HepG2 (cell line): ENCODE results near the gene ETFRF1. TPM values are rescaled to one million over a fixed set of nuclear protein-coding genes. Genes with fewer than 3 reads are reported as not detected.

ENCODE experiments used
- ATAC-seq: fragments of 200-7000 bp; cut with Tn5 transposase; 3 replicates; pipeline ENCODE4 v1.9.1; 2020; ENCODE audit warnings: mild to moderate bottlenecking, moderate library complexity
- BruUV-seq: library from RNA; stranded (reverse); fragments of 400-500 nt; replicated peaks from 2 replicates; lab custom pipeline; 2021; lab: Mats Ljungman, UMichigan
- CTCF ChIA-PET: fragments of 300-600 bp; formaldehyde crosslinking; extraction: SDS; loops from one replicate; lab custom pipeline; 2021; ENCODE audit warnings: low total read pairs, inconsistent platforms, low intra/inter-chr PET ratio; lab: Yijun Ruan, JAX
- POLR2A ChIA-PET: fragments of 350-600 bp; sonication (Branson Sonifier 250); formaldehyde crosslinking; loops from one replicate; lab custom pipeline; 2020; ENCODE audit warnings: antibody characterized with exemption, inconsistent platforms; lab: Yijun Ruan, JAX
- DNase-seq: peaks from one replicate; pipeline ENCODE4 v3.0.0-alpha.2; 2015; ENCODE audit warnings: low spot score
- FAIRE-seq: peaks from 3 replicates; lab custom pipeline; 2011; peaks lifted over from hg19 to GRCh38; lab: Jason Lieb, UNC
- H2AFZ ChIP-seq: one replicate; pipeline ENCODE4 v1.6.1; 2011; ENCODE audit warnings: low read length, inconsistent platforms
- H3K27ac ChIP-seq: fragments of 300-600 bp; 3 replicates; pipeline ENCODE4 v1.8.0; 2011; ENCODE audit warnings: mixed run types, mild to moderate bottlenecking, mixed read lengths, low read length, inconsistent platforms; ENCODE audit not compliant: insufficient read depth; ENCODE audit errors: extremely low read length
- H3K27me3 ChIP-seq, 2 experiments: fragments of 200-600 bp in 1 of 2; 2 replicates in 1 of 2; 3 replicates in 1 of 2; pipeline versions ENCODE4 v1.6.0 to v1.8.0; 2011; ENCODE audit warnings: low read length in 2 of 2, mild to moderate bottlenecking in 2 of 2, moderate library complexity in 2 of 2, inconsistent platforms in 1 of 2; ENCODE audit not compliant: insufficient read depth in 2 of 2, control insufficient read depth in 1 of 2
- H3K36me3 ChIP-seq, 2 experiments: fragments of 200-600 bp in 1 of 2; replicated peaks in 1 of 2; 2 replicates in 1 of 2; 3 replicates in 1 of 2; pipeline versions ENCODE4 v1.5.1 to v1.8.0; 2011; ENCODE audit warnings: low read length in 2 of 2, inconsistent platforms in 1 of 2; ENCODE audit not compliant: insufficient read depth in 2 of 2, control insufficient read depth in 1 of 2
- H3K4me1 ChIP-seq: 2 replicates; pipeline ENCODE4 v1.5.1; 2012; ENCODE audit warnings: low read length, inconsistent platforms; ENCODE audit not compliant: insufficient read depth
- H3K4me2 ChIP-seq: 2 replicates; pipeline ENCODE4 v1.6.0; 2011; ENCODE audit warnings: low read depth, low read length, inconsistent platforms
- H3K4me3 ChIP-seq, 3 experiments: fragments of 200-600 bp in 1 of 3; sonication (generic), shearing (Covaris generic) in 1 of 3; replicated peaks in 1 of 3; 2 replicates each; pipeline ENCODE4 v1.5.1; 2011 to 2016; ENCODE audit warnings: low read length in 3 of 3, inconsistent platforms in 2 of 3, low read depth in 2 of 3, mild to moderate bottlenecking in 2 of 3, control low read depth in 1 of 3, mixed read lengths in 1 of 3; ENCODE audit not compliant: insufficient read depth in 1 of 3
- H3K79me2 ChIP-seq: one replicate; pipeline ENCODE4 v1.6.1; 2011; ENCODE audit warnings: low read length, inconsistent platforms; ENCODE audit not compliant: insufficient read depth
- H3K9ac ChIP-seq: 2 replicates; pipeline ENCODE4 v1.6.0; 2011; ENCODE audit warnings: mild to moderate bottlenecking, low read depth, low read length, inconsistent platforms; ENCODE audit not compliant: insufficient read depth
- H3K9me3 ChIP-seq: 2 replicates; pipeline ENCODE4 v1.5.1; 2012; ENCODE audit warnings: mild to moderate bottlenecking, low read length
- H4K20me1 ChIP-seq: 2 replicates; pipeline ENCODE4 v1.6.0; 2011; ENCODE audit warnings: inconsistent platforms, mild to moderate bottlenecking, low read length, moderate library complexity; ENCODE audit not compliant: insufficient read depth
- HES4 ChIP-seq: sonication (generic); formaldehyde crosslinking; IDR thresholded peaks from 2 replicates; pipeline ENCODE4 v1.9.0; 2021; ENCODE audit warnings: mild to moderate bottlenecking, missing genetic modification reagents, borderline replicate concordance
- HNRNPH1 ChIP-seq: fragments of 200-400 bp; formaldehyde crosslinking; optimal IDR thresholded peaks from 2 replicates; pipeline ENCODE3; 2017; ENCODE audit warnings: mild to moderate bottlenecking, low read depth, low read length
- MAFK ChIP-seq, 2 experiments: IDR thresholded peaks in 1 of 2; conservative IDR thresholded peaks in 1 of 2; 2 replicates each; pipeline ENCODE4 v1.6.1; 2011; ENCODE audit warnings: improper control_type of control experiment in 2 of 2, low read length in 2 of 2
- NFYB ChIP-seq: sonication (generic); formaldehyde crosslinking; IDR thresholded peaks from 2 replicates; pipeline ENCODE4 v1.4.0; 2020; ENCODE audit warnings: missing genetic modification reagents
- SOX6 ChIP-seq, 2 experiments: fragments of 450-650 bp in 1 of 2; sonication (generic) in 1 of 2; formaldehyde crosslinking in 1 of 2; IDR thresholded peaks; 2 replicates each; pipeline versions ENCODE4 v1.4.0 to v1.6.1; 2017 to 2020; ENCODE audit warnings: antibody characterized with exemption in 1 of 2, mild to moderate bottlenecking in 1 of 2, missing genetic modification reagents in 1 of 2
- SRSF4 ChIP-seq: fragments of 200-400 bp; formaldehyde crosslinking; IDR thresholded peaks from one replicate; pipeline ENCODE4 v1.6.1; 2018; ENCODE audit warnings: mild to moderate bottlenecking, low read depth, low read length, moderate library complexity; ENCODE audit not compliant: poor library complexity, severe bottlenecking
- TEAD3 ChIP-seq: optimal IDR thresholded peaks from 2 replicates; pipeline ENCODE3; 2016; ENCODE audit warnings: borderline replicate concordance
- ZNF7 ChIP-seq: IDR thresholded peaks from 2 replicates; pipeline ENCODE4 v1.6.1; 2016; ENCODE audit warnings: missing biosample characterization, missing genetic modification reagents
- WGBS: methylation state at CpG from one replicate; pipeline ENCODE4 v1.1.6; 2017; ENCODE audit warnings: low lambda C conversion rate; 5-methylcytosine and 5-hydroxymethylcytosine counted together
- in situ Hi-C: cut with HindIII; loops from 2 replicates; pipeline ENCODE4 v1.10.0; 2017; ENCODE audit warnings: low pct_unique_long_range_greater_than_20kb; ENCODE audit not compliant: extremely low pct_ligation_motif_present
- intact Hi-C: fragments of 100-400 bp; cut with micrococcal nuclease; formaldehyde crosslinking; loops from one replicate; pipeline ENCODE4 v1.10.0; 2022; ENCODE audit not compliant: unreplicated experiment
- polyA plus RNA-seq, 8 experiments: library from polyadenylated mRNA; depleted of rRNA in 3 of 8; stranded (reverse) in 7 of 8; unstranded in 1 of 8; fragments of >200 nt; fragmentation: Illumina TruSeq in 4 of 8; extraction: Trizol in 4 of 8; gene quantifications; 2 replicates each; pipeline versions ENCODE4 v1.2.1 to v1.2.3, GENCODE V29; 2011 to 2016; ENCODE audit warnings: low read depth in 4 of 8, missing spikeins in 1 of 8, mixed read lengths in 1 of 8; ENCODE audit not compliant: insufficient read depth in 1 of 8
- total RNA-seq, 5 experiments: library from RNA; depleted of rRNA; stranded (reverse); fragments of >200 nt; fragmentation: Illumina TruSeq; extraction: Trizol; gene quantifications; 2 replicates each; pipeline ENCODE4 v1.2.3, GENCODE V29; 2016; ENCODE audit warnings: low read depth in 1 of 5
- TF ChIP-seq, protein P1 (sequence below): sonication (generic); formaldehyde crosslinking; IDR thresholded peaks from 2 replicates; pipeline ENCODE4 v1.5.0; 2020; ENCODE audit warnings: mild to moderate bottlenecking, missing genetic modification reagents, moderate library complexity
- TF ChIP-seq, protein P2 (sequence below): sonication (generic); formaldehyde crosslinking; IDR thresholded peaks from 2 replicates; pipeline ENCODE4 v1.4.0; 2020; ENCODE audit warnings: mild to moderate bottlenecking, missing genetic modification reagents
- TF ChIP-seq, protein P3 (sequence below): IDR thresholded peaks from 2 replicates; pipeline ENCODE4 v1.6.1; 2012; ENCODE audit warnings: low read depth, low read length, improper control_type of control experiment

The ETFRF1 gene
- total and polyA plus RNA-seq, 2 of the 13 experiments (the other 11 are each of a cell fraction or from before 2014, with no cell fraction given), result 6.8 to 7.0 TPM

DNA sequence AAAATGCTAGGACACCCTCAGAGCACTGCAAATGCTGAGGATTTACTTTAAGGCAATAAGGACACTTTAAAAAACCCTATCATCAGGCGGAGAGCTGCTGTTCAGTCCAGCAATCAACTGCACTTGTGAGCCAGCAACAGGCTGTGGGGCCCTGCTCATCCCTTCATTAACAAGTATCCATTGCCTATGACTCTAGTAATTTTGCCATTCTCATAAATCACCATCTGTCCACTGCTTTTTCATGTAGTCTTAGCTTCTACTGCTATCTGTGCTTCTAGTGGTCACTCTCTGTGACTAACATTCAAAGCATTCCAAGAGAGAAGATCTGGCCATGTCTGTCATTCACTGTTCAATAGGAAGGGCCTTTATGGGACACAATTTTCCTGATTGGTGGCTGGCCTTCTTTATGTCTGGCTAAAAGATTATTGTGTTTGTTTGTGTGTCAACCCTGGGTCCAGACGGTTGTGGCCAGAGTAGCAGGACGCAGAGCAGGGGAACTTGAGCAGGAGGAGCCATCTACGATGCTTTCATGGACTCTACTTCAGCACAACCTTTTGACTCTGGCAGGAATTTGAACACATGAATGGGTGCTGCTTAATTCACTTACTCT lies 59.3 kb downstream of the ETFRF1 start:
- no peak for FAIRE-seq

More for the DNA sequence above, 59.3 kb downstream of the ETFRF1 start:
- WGBS, result 8% methylated on average over 4 of the region's 4 CpGs
- Histone ChIP-seq H2AFZ (no peak overlapping the region), H3K27me3 (no peaks in the 10 kb centered on the region; a peak in 1 of 5 replicates), H3K36me3 (no peaks in the 10 kb centered on the region; a peak in 1 of 5 replicates), H3K4me2 (peak overlapping the region; percentile 8; the same call in 1 of the 2 replicates), H3K79me2 (peaks cover 7% of the 10 kb centered on the region), H4K20me1 (no peaks in the 10 kb centered on the region)
- no TSS peak for BruUV-seq
- in situ Hi-C loops, result no loop called here
- TF ChIP-seq, protein P1, sequence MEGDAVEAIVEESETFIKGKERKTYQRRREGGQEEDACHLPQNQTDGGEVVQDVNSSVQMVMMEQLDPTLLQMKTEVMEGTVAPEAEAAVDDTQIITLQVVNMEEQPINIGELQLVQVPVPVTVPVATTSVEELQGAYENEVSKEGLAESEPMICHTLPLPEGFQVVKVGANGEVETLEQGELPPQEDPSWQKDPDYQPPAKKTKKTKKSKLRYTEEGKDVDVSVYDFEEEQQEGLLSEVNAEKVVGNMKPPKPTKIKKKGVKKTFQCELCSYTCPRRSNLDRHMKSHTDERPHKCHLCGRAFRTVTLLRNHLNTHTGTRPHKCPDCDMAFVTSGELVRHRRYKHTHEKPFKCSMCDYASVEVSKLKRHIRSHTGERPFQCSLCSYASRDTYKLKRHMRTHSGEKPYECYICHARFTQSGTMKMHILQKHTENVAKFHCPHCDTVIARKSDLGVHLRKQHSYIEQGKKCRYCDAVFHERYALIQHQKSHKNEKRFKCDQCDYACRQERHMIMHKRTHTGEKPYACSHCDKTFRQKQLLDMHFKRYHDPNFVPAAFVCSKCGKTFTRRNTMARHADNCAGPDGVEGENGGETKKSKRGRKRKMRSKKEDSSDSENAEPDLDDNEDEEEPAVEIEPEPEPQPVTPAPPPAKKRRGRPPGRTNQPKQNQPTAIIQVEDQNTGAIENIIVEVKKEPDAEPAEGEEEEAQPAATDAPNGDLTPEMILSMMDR (CRISPR knock-in tag), result 0 out of 2 replicates have a peak, but pooled peaks have one; percentile 17
- TF ChIP-seq, protein P2, sequence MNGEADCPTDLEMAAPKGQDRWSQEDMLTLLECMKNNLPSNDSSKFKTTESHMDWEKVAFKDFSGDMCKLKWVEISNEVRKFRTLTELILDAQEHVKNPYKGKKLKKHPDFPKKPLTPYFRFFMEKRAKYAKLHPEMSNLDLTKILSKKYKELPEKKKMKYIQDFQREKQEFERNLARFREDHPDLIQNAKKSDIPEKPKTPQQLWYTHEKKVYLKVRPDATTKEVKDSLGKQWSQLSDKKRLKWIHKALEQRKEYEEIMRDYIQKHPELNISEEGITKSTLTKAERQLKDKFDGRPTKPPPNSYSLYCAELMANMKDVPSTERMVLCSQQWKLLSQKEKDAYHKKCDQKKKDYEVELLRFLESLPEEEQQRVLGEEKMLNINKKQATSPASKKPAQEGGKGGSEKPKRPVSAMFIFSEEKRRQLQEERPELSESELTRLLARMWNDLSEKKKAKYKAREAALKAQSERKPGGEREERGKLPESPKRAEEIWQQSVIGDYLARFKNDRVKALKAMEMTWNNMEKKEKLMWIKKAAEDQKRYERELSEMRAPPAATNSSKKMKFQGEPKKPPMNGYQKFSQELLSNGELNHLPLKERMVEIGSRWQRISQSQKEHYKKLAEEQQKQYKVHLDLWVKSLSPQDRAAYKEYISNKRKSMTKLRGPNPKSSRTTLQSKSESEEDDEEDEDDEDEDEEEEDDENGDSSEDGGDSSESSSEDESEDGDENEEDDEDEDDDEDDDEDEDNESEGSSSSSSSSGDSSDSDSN (CRISPR knock-in tag), result no peak
- TF ChIP-seq, protein P3, sequence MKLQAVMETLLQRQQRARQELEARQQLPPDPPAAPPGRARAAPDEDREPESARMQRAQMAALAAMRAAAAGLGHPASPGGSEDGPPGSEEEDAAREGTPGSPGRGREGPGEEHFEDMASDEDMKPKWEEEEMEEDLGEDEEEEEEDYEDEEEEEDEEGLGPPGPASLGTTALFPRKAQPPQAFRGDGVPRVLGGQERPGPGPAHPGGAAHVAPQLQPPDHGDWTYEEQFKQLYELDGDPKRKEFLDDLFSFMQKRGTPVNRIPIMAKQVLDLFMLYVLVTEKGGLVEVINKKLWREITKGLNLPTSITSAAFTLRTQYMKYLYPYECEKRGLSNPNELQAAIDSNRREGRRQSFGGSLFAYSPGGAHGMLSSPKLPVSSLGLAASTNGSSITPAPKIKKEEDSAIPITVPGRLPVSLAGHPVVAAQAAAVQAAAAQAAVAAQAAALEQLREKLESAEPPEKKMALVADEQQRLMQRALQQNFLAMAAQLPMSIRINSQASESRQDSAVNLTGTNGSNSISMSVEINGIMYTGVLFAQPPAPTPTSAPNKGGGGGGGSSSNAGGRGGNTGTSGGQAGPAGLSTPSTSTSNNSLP, result peak; percentile 17; the same call in 1 of the 2 replicates
- peak; percentile 78 for TF ChIP-seq ZNF7 (CRISPR knock-in tag)
- TF ChIP-seq HNRNPH1, result no peak
- TF ChIP-seq NFYB (CRISPR knock-in tag), result no peak
- peak in 1 of 2 experiments; percentile 34; a peak in 1 of 4 replicates for TF ChIP-seq MAFK (conservative IDR thresholded peaks at IDR 0.05 in 1 of 2, IDR thresholded peaks at IDR 0.05 in 1 of 2; ENCODE audit: low read length in 2 of 2)
- no peak for TF ChIP-seq SRSF4
- peak; percentile 41 for TF ChIP-seq TEAD3 (CRISPR knock-in tag)
- TF ChIP-seq HES4 (CRISPR knock-in tag), result no peak
- TF ChIP-seq SOX6 (IDR thresholded peaks at IDR 0.05), result no peak
- 0 out of 2 replicates have a peak, but pooled peaks have one; percentile 12 for TF ChIP-seq SOX6 (CRISPR knock-in tag; IDR thresholded peaks at IDR 0.05)
- TF ChIP-seq, all 625 proteins: peak for 6
- CTCF ChIA-PET, result no interaction called here
- Histone ChIP-seq H3K4me3 (no peak overlapping the region), H3K9me3 (no peaks in the 10 kb centered on the region), H3K27ac (no peak overlapping the region), H3K4me1 (peaks cover 77% of the 10 kb centered on the region), H3K9ac (no peak overlapping the region)
- intact Hi-C loops, result loop anchor here (10.0 kb wide), 1 partner anchor 80 kb away; no protein-coding TSS in a partner anchor
- DNase-seq (peak; percentile 47), ATAC-seq (peak; percentile 34)
- POLR2A ChIA-PET, result interaction anchor here (0.7 kb wide), 1 partner anchor 12 kb away, joined by 3 read pairs; no protein-coding TSS in a partner anchor
